Activated CD4-positive, alpha-beta T cell treated with anti-CD3 and anti-CD28 coated beads, Interleukin-2, amount 10 ng/mL, durations not matched to agents 7 days and 5 days (primary cell): ENCODE results near the gene IL25. TPM values are rescaled to one million over a fixed set of nuclear protein-coding genes. Genes with fewer than 3 reads are reported as not detected.

ENCODE experiments used
- CTCF ChIA-PET: fragments of 350-600 bp; sonication (Branson Sonifier 250); formaldehyde crosslinking; loops from one replicate; lab custom pipeline; 2021; ENCODE audit warnings: antibody characterized with exemption; lab: Charles Lee
- POLR2A ChIA-PET: fragments of 350-600 bp; sonication (Branson Sonifier 250); formaldehyde crosslinking; loops from one replicate; lab custom pipeline; 2021; ENCODE audit warnings: antibody characterized with exemption; lab: Charles Lee
- DNase-seq: peaks from one replicate; pipeline ENCODE4 v3.0.0-alpha.2; 2020
- H3K27ac Mint-ChIP-seq: one replicate; pipeline ENCODE4 v1.8.0; 2021; ENCODE audit warnings: mild to moderate bottlenecking, moderate library complexity, mixed read lengths
- H3K27me3 Mint-ChIP-seq: one replicate; pipeline ENCODE4 v1.8.0; 2021; ENCODE audit warnings: mixed read lengths
- H3K36me3 Mint-ChIP-seq: one replicate; pipeline ENCODE4 v1.8.0; 2021; ENCODE audit warnings: low read depth, mixed read lengths
- H3K4me1 Mint-ChIP-seq: one replicate; pipeline ENCODE4 v1.8.0; 2021; ENCODE audit warnings: mixed read lengths
- H3K4me3 Mint-ChIP-seq: one replicate; pipeline ENCODE4 v1.8.0; 2021; ENCODE audit warnings: mild to moderate bottlenecking, moderate library complexity, mixed read lengths
- H3K9me3 Mint-ChIP-seq: one replicate; pipeline ENCODE4 v1.8.0; 2021; ENCODE audit warnings: mixed read lengths
- total RNA-seq, 2 experiments: library from RNA; stranded (reverse); gene quantifications; one replicate each; pipeline ENCODE4 v1.2.3, GENCODE V29; 2021

Gene IL25
- total RNA-seq, 2 experiments from 2014 or later: not detected

DNA sequence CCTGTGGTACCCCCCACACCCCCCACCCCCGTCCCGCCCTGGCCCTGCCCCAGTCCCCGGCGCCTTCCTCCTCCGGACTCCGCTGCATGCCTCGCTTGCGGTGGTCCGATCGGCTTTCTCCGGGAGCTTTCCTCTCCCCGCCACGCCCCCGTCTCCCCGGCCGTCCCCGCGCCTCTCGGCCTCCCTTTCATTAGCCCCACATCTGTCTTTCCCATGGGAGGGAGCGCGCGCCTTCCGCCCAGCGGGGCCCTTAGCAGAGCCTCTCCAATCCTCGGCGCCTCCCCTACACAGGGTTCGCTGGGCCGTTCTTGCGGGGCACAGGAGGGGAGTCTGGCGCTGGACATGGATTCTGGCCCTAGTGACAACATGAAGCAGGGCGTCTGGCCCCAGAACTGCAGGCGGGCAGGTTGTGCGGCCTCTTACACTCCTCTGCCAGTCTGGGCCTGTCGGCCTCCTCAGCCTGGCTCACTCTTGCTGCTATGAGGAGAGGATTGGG is 6.1 kb upstream of the IL25 start:
- H3K4me3 Mint-ChIP-seq: no peak overlapping the region
- CTCF ChIA-PET: interaction anchor here (0.9 kb wide), 2 partner anchors 31 to 32 kb away, joined by 3 read pairs; no protein-coding TSS in a partner anchor
- no peak overlapping the region for H3K27ac Mint-ChIP-seq
- peaks cover 2% of the 10 kb centered on the region for H3K4me1 Mint-ChIP-seq
- peaks cover 40% of the 10 kb centered on the region for H3K27me3 Mint-ChIP-seq
- POLR2A ChIA-PET: no interaction called here
- no peaks in the 10 kb centered on the region for H3K9me3 Mint-ChIP-seq
- H3K36me3 Mint-ChIP-seq: no peaks in the 10 kb centered on the region
- no peak for DNase-seq

DNA sequence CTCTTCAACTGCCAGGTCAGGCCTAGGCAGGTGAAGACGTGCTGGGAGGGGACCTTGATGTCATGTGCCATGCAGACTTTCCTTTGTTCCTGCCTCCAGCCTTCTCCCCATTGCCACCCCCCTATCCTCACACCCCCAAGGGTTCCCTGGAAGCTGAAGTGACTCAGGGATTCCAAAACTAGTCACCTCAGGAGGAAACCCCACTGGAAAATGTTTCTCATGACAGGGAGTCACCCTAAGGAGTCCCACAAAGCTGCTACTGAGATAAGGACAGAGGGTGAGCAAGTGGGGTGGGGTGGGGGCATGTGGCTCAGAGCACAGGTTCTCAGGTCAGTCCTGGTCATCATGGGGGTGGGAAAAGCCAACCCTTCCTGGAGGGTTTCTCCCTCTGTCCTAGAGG is 2.4 kb upstream of the IL25 start:
- Mint-ChIP-seq H3K4me1 (peaks cover 7% of the 10 kb centered on the region), H3K27ac (no peak overlapping the region), H3K27me3 (peaks cover 20% of the 10 kb centered on the region), H3K36me3 (no peaks in the 10 kb centered on the region), H3K4me3 (no peak overlapping the region), H3K9me3 (no peaks in the 10 kb centered on the region)
- no peak for DNase-seq
- POLR2A ChIA-PET: no interaction called here
- CTCF ChIA-PET: interaction anchor here (0.6 to 2.5 kb wide), 4 partner anchors 9 to 174 kb away, joined by 3 to 14 read pairs (median 4); partner anchors contain the start of gene PABPN1

DNA sequence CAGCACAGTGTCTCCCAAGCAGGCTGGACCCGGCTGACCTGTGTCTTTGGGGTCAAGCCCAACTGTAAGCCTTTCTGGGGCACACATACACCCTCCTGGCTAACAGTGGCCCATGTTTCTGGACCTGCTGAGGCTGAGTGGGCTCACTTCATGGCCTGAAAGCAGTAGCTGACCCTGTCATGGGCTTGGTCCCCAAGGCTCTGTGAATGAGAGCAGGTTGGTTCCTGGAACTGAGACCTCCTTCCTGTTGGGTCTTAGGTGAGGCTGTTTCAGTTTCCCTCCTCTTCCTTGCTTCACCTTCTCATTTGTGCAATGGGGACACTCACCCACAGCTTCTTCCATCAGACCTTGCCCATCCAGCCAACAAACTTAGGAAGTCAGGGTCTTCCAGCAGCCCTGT is 744 bp upstream of the IL25 start:
- Mint-ChIP-seq H3K36me3 (no peaks in the 10 kb centered on the region), H3K27ac (no peak overlapping the region), H3K9me3 (no peaks in the 10 kb centered on the region), H3K27me3 (peaks cover 13% of the 10 kb centered on the region), H3K4me1 (peaks cover 7% of the 10 kb centered on the region), H3K4me3 (no peak overlapping the region)
- DNase-seq: no peak
- POLR2A ChIA-PET: no interaction called here
- CTCF ChIA-PET: no interaction called here

GRCh38 chr14:23373041-23373440 is 432 bp downstream of the IL25 start:
- Mint-ChIP-seq H3K4me1 (peaks cover 5% of the 10 kb centered on the region), H3K27ac (no peak overlapping the region), H3K4me3 (no peak overlapping the region), H3K9me3 (no peaks in the 10 kb centered on the region), H3K36me3 (no peaks in the 10 kb centered on the region), H3K27me3 (peaks cover 3% of the 10 kb centered on the region)
- DNase-seq: no peak
- ChIA-PET CTCF (no interaction called here), POLR2A (no interaction called here)

DNA sequence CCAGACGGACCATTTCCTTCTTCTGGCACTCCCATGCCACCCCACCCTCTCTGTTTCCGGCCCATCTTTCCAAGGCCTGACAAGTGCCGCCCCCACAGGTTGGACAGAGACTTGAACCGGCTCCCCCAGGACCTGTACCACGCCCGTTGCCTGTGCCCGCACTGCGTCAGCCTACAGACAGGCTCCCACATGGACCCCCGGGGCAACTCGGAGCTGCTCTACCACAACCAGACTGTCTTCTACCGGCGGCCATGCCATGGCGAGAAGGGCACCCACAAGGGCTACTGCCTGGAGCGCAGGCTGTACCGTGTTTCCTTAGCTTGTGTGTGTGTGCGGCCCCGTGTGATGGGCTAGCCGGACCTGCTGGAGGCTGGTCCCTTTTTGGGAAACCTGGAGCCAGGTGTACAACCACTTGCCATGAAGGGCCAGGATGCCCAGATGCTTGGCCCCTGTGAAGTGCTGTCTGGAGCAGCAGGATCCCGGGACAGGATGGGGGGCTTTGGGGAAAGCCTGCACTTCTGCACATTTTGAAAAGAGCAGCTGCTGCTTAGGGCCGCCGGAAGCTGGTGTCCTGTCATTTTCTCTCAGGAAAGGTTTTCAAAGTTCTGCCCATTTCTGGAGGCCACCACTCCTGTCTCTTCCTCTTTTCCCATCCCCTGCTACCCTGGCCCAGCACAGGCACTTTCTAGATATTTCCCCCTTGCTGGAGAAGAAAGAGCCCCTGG is 3.1 kb downstream of the IL25 start:
- DNase-seq: no peak
- Mint-ChIP-seq H3K27ac (no peak overlapping the region), H3K4me3 (no peak overlapping the region), H3K27me3 (peaks cover 1% of the 10 kb centered on the region), H3K4me1 (peaks cover 5% of the 10 kb centered on the region), H3K9me3 (no peaks in the 10 kb centered on the region), H3K36me3 (no peaks in the 10 kb centered on the region)
- CTCF ChIA-PET: interaction anchor here (1.9 kb wide), 1 partner anchor 45 kb away, joined by 6 read pairs; no protein-coding TSS in a partner anchor
- POLR2A ChIA-PET: no interaction called here

DNA sequence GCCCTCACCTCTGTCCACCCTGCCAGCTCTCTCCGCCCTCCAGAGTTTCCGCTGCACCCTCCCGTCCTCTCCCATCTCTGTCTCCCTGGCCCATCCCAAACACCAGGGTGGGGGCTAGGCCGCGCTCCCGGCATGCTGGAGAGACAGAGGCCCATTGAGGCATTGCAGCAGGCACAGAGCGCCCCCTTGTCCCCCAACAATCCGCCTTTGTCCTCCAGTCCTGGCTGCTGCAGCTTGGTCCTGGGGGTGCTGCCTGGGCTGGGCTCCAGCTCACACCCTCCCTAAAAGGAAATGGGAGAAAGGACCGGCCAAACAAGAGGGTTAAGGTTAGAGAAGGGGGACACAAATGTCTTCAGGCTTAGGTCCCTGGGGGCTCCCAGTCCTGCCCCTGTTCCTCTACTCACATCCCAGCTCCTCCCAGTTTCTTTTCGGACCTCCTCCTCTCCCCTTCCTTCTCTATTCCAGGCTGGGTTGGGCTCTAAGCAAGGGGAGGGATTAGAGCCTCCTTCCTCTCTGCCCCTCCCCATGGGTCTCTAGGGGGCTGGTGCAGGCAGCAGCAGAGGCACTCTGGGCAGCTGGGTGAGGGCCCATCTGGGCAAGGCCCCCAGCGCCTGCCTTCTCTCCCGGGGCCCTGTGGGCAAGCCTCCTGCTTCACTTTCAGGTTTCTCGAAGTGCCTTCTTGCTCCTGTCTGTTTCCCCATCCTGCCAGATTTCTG is 4.0 kb downstream of the IL25 start, which contains the start of gene CMTM5:
CMTM5 (plus strand) TSS at position 565 of the 716 bp plus-strand sequence. CDS start 206 bp downstream, outside the sequence.
- Mint-ChIP-seq H3K4me1 (peaks cover 5% of the 10 kb centered on the region), H3K9me3 (no peaks in the 10 kb centered on the region), H3K36me3 (no peaks in the 10 kb centered on the region), H3K27ac (no peak within 1 kb of the TSS), H3K4me3 (no peak within 1 kb of the TSS), H3K27me3 (peaks cover 3% of the 10 kb centered on the region)
- CTCF ChIA-PET: interaction anchor here (1.9 kb wide), 1 partner anchor 44 kb away, joined by 6 read pairs; no protein-coding TSS in a partner anchor
- POLR2A ChIA-PET: no interaction called here
- DNase-seq: no peak

DNA sequence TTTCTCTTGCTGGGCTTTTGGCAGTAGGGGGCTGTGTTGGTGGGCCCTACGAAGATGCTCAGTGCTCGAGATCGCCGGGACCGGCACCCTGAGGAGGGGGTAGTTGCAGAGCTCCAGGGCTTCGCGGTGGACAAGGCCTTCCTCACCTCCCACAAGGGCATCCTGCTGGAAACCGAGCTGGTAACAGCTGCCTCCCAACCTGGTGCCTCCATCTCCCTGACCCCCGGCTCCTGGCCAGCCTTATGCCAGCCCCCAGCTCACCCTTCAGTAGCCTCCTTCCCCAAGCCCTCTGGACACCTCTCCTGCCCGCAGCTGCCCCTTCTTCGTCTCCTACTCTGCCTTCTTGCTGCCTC is 4.6 kb downstream of the IL25 start:
- no peak for DNase-seq
- Mint-ChIP-seq H3K9me3 (no peaks in the 10 kb centered on the region), H3K36me3 (no peaks in the 10 kb centered on the region), H3K4me1 (peaks cover 3% of the 10 kb centered on the region), H3K27me3 (peaks cover 3% of the 10 kb centered on the region), H3K27ac (no peak overlapping the region), H3K4me3 (no peak overlapping the region)
- CTCF ChIA-PET: interaction anchor here (0.6 to 1.9 kb wide), 2 partner anchors 44 to 906 kb away, joined by 3 to 6 read pairs; no protein-coding TSS in a partner anchor
- POLR2A ChIA-PET: no interaction called here

DNA sequence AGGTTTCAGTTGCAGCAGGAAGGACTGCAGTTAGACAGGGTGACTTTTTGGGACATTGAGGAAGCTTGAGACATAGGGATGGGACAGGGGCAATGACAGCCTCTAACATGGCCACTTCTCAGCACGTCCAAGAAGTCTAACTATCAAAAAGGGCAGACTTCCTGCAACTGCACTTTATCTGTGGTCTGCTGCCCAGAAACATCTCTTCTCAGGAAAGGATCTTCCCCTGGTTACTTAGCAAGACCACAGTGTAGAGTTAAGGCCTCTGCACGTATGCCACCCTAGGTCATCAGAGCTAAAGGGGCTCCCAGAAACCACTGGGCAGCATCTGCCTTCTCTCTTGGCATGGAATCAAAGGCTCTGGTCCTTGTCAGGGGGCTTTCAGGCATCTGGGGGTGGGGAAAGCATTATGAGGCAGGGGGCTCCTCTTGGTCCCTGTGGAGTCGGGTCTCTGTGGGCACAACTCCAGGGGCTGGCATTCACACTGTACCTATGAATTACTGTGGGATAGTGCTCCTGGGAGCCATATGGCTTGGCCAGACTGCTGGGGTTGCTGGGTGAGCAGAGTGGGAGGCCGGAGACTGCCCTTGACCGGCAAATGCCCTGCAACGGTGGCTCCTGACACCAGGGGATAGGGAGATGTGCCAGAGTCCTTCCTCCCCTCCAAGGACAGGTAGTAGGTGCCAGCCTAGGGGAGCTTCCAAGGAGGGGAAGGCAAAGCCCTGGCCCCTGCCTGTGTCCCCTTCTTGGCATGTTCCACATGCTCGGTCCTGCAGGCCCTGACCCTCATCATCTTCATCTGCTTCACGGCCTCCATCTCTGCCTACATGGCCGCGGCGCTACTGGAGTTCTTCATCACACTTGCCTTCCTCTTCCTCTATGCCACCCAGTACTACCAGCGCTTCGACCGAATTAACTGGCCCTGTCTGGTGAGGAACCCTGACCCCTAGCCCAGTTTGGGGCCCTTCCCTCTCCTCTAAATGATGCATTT is 5.3 kb downstream of the IL25 start:
- ChIA-PET POLR2A (no interaction called here), CTCF (interaction anchor here (0.6 to 3.0 kb wide), 5 partner anchors 8 to 905 kb away, joined by 3 to 14 read pairs (median 4); no protein-coding TSS in a partner anchor)
- Mint-ChIP-seq H3K36me3 (no peaks in the 10 kb centered on the region), H3K4me3 (no peak overlapping the region), H3K9me3 (no peaks in the 10 kb centered on the region), H3K27ac (no peak overlapping the region), H3K27me3 (peaks cover 3% of the 10 kb centered on the region), H3K4me1 (no peaks in the 10 kb centered on the region)
- no peak for DNase-seq

GRCh38 chr14:23378612-23379220 is 6.1 kb downstream of the IL25 start:
- no peak overlapping the region for H3K27ac Mint-ChIP-seq
- ChIA-PET POLR2A (no interaction called here), CTCF (interaction anchor here (0.7 to 3.0 kb wide), 8 partner anchors 9 to 310 kb away, joined by 3 to 14 read pairs (median 4); partner anchors contain the start of gene SLC22A17)
- H3K36me3 Mint-ChIP-seq: no peaks in the 10 kb centered on the region
- H3K9me3 Mint-ChIP-seq: no peaks in the 10 kb centered on the region
- no peak overlapping the region for H3K4me3 Mint-ChIP-seq
- H3K4me1 Mint-ChIP-seq: no peaks in the 10 kb centered on the region
- no peak for DNase-seq
- H3K27me3 Mint-ChIP-seq: peaks cover 3% of the 10 kb centered on the region

DNA sequence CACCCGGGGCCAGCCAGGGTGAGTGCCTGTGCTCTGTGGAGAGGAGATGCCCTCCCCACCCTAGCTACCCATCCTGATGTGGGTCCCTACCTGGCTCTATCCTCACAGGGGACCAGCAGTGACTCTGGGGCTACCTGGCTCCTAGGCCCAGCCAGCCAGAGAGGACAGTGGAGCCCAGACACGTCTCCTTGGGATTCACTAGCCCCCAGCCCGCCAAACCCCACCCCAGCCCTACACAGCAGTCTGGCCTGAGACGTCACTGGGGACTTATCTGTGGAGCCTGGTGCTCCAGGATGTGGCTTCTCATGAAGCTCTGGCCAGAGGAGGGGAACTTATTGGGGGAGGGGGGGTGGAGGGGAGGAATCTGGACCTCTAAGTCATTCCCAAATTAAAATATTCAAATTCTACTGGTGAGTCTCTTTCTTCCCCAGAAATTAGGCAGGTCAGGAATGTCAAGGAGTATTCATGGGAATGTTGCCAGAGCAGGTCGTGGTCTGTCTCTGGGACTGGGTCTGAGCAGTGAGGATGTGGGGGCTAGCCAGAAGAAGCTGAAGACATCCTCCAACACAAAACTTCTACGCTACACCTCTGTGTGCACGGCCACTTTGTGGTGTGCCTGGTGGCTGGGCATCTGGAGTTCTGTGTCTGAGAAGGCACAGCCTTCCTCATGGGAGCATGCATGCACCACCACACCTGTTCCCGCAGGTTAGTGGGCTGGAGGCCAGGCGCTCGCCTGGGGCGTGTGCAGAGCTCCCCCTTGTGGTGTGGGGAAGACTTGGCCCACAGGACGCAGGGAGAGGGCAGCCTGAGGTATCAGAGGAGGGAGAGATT is 7.0 kb downstream of the IL25 start:
- H3K9me3 Mint-ChIP-seq: no peaks in the 10 kb centered on the region

More for the DNA sequence above, 7.0 kb downstream of the IL25 start:
- no peak overlapping the region for H3K27ac Mint-ChIP-seq
- no peak overlapping the region for H3K4me3 Mint-ChIP-seq
- CTCF ChIA-PET: interaction anchor here (0.6 to 3.0 kb wide), 22 partner anchors 10 to 311 kb away, joined by 3 to 14 read pairs (median 4); partner anchors contain the start of genes PABPN1 and SLC22A17
- H3K4me1 Mint-ChIP-seq: no peaks in the 10 kb centered on the region
- H3K36me3 Mint-ChIP-seq: no peaks in the 10 kb centered on the region
- POLR2A ChIA-PET: no interaction called here
- peaks cover 3% of the 10 kb centered on the region for H3K27me3 Mint-ChIP-seq
- peak; percentile 65 for DNase-seq
